SU-DHL-6 (cell line): ENCODE data around the gene GTF3C6.

Experiments
- H2AFZ ChIP-seq: fragments of 200-600 bp; sonication (generic); 2 replicates; pipeline ENCODE4 v1.6.1; 2014; ENCODE audit warnings: low read depth, mild to moderate bottlenecking, moderate library complexity, mixed read lengths, antibody characterized with exemption, low read length; ENCODE audit not compliant: severe bottlenecking
- H3F3A ChIP-seq: fragments of 200-600 bp; shearing (Covaris generic); 2 replicates; pipeline ENCODE4 v1.6.0; 2016; ENCODE audit warnings: antibody characterized with exemption, mild to moderate bottlenecking; ENCODE audit not compliant: insufficient read depth
- H3K27ac ChIP-seq: fragments of 200-600 bp; sonication (generic); 2 replicates; pipeline ENCODE4 v1.5.1; 2016; ENCODE audit warnings: low read depth, mild to moderate bottlenecking, low read length, moderate library complexity, mixed read lengths
- H3K27me3 ChIP-seq: fragments of 200-600 bp; sonication (generic), shearing (Covaris generic); 2 replicates; pipeline ENCODE4 v1.6.0; 2014; ENCODE audit warnings: mild to moderate bottlenecking, low read length
- H3K36me3 ChIP-seq: fragments of 200-600 bp; sonication (generic); 2 replicates; pipeline ENCODE4 v1.6.1; 2014; ENCODE audit warnings: mild to moderate bottlenecking, low read length, mixed read lengths
- H3K4me2 ChIP-seq: fragments of 300-600, 200-600 bp; shearing (Covaris generic), sonication (generic); 2 replicates; pipeline ENCODE4 v1.6.0; 2014; ENCODE audit warnings: low read length, low read depth, mild to moderate bottlenecking; ENCODE audit not compliant: poor library complexity, severe bottlenecking
- H3K4me3 ChIP-seq: fragments of 200-600 bp; sonication (generic); 2 replicates; pipeline ENCODE4 v1.5.1; 2014; ENCODE audit warnings: antibody characterized with exemption, low read length, mild to moderate bottlenecking, mixed read lengths; ENCODE audit not compliant: insufficient read depth, poor library complexity, severe bottlenecking
- H3K79me2 ChIP-seq: fragments of 200-600 bp; sonication (generic); 2 replicates; pipeline ENCODE4 v1.6.1; 2014; ENCODE audit warnings: mild to moderate bottlenecking, low read length, moderate library complexity; ENCODE audit not compliant: insufficient read depth
- H3K9ac ChIP-seq: fragments of 200-600 bp; sonication (generic); 2 replicates; pipeline ENCODE4 v1.7.0; 2014; ENCODE audit warnings: mild to moderate bottlenecking, low read length
- H3K9me2 ChIP-seq: fragments of 200-600 bp; sonication (generic); replicated peaks from 2 replicates; pipeline ENCODE4 v1.6.1; 2014; ENCODE audit warnings: low read length; ENCODE audit not compliant: insufficient read depth
- H3K9me3 ChIP-seq: fragments of 200-600 bp; sonication (generic); 2 replicates; pipeline ENCODE4 v1.6.1; 2014; ENCODE audit warnings: low read length, mixed read lengths; ENCODE audit not compliant: insufficient read depth
- H4K20me1 ChIP-seq: fragments of 200-600 bp; sonication (generic); 2 replicates; pipeline ENCODE4 v1.6.1; 2014; ENCODE audit warnings: low read depth, mild to moderate bottlenecking, antibody characterized with exemption, low read length, moderate library complexity, mixed read lengths
- CTCF ChIP-seq: fragments of 200-600 bp; sonication (generic); IDR thresholded peaks from one replicate; pipeline ENCODE4 v1.5.1; 2017; ENCODE audit warnings: antibody characterized with exemption, mild to moderate bottlenecking, low read length, moderate library complexity; ENCODE audit not compliant: insufficient read depth, poor library complexity, severe bottlenecking
- EZH2phosphoT487 ChIP-seq: fragments of 200-600 bp; sonication (generic), shearing (Covaris generic); conservative IDR thresholded peaks from 2 replicates; pipeline ENCODE4 v1.6.1; 2018; ENCODE audit warnings: mild to moderate bottlenecking, antibody characterized with exemption, low read length, moderate library complexity, mixed read lengths

GTF3C6 gene

GRCh38 chr6:110958329-110959192 lies at the start of gene GTF3C6:
TSS of gene GTF3C6 (plus strand) at chr6:110958706. CDS start at chr6:110958770, 64 bp downstream.
- H3K27ac ChIP-seq, result peak within 1 kb of the TSS; percentile 66
- peaks cover 5% of the 10 kb centered on the region; the same call in 1 of the 2 replicates for H3K36me3 ChIP-seq
- H2AFZ ChIP-seq, result peak within 1 kb of the TSS; percentile 97
- peaks cover 6% of the 10 kb centered on the region; the same call in 1 of the 2 replicates for H3K79me2 ChIP-seq
- peak within 1 kb of the TSS; percentile 91 for H3K9ac ChIP-seq
- peaks cover 5% of the 10 kb centered on the region; the same call in 1 of the 2 replicates for H3F3A ChIP-seq
- TF ChIP-seq EZH2phosphoT487 (no peak), CTCF (no peak)
- H4K20me1 ChIP-seq, result no peaks in the 10 kb centered on the region
- H3K9me3 ChIP-seq, result no peaks in the 10 kb centered on the region
- H3K4me2 ChIP-seq, result peak within 1 kb of the TSS; percentile 92
- H3K9me2 ChIP-seq, result no peaks in the 10 kb centered on the region
- peak within 1 kb of the TSS; percentile 82 for H3K4me3 ChIP-seq
- H3K27me3 ChIP-seq, result no peaks in the 10 kb centered on the region

- Histone ChIP-seq H3K4me2 (no peak overlapping the region), H3F3A (no peaks in the 10 kb centered on the region), H2AFZ (no peak overlapping the region), H3K27me3 (no peaks in the 10 kb centered on the region), H3K4me3 (no peak overlapping the region), H3K27ac (no peak overlapping the region), H3K9me2 (no peaks in the 10 kb centered on the region), H4K20me1 (no peaks in the 10 kb centered on the region), H3K9ac (no peak overlapping the region), H3K9me3 (no peaks in the 10 kb centered on the region), H3K36me3 (no peaks in the 10 kb centered on the region), H3K79me2 (no peaks in the 10 kb centered on the region)
- no peak for TF ChIP-seq EZH2phosphoT487
- TF ChIP-seq CTCF, result no peak
These were observed 27.7 kb upstream of the GTF3C6 start for GRCh38 chr6:110930781-110931180.

GRCh38 chr6:110933912-110934311 lies 24.6 kb upstream of the GTF3C6 start:
- H3K27me3 ChIP-seq, result no peaks in the 10 kb centered on the region
- H4K20me1 ChIP-seq, result no peaks in the 10 kb centered on the region
- H3K9me3 ChIP-seq, result no peaks in the 10 kb centered on the region
- H3K9ac ChIP-seq, result no peak overlapping the region
- no peak overlapping the region for H3K4me3 ChIP-seq
- H3K9me2 ChIP-seq, result no peaks in the 10 kb centered on the region
- H3K4me2 ChIP-seq, result no peak overlapping the region
- H3F3A ChIP-seq, result no peaks in the 10 kb centered on the region
- no peak overlapping the region for H3K27ac ChIP-seq
- TF ChIP-seq CTCF (no peak), EZH2phosphoT487 (no peak)
- H3K36me3 ChIP-seq, result no peaks in the 10 kb centered on the region
- no peak overlapping the region for H2AFZ ChIP-seq
- H3K79me2 ChIP-seq, result no peaks in the 10 kb centered on the region
